Activated CD4-positive, alpha-beta T cell treated with anti-CD3 and anti-CD28 coated beads, Interleukin-10, Interleukin-2, amounts not matched to agents 100 ng/mL and 50 ng/mL, durations not matched to agents 16 hours and 8 hours (primary cell): Measurements from ENCODE around the gene SLC6A17.
A peak's percentile ranks its signal among the peaks of the same experiment; 100 is the strongest.

Experiments used
- DNase-seq: peaks from one replicate; pipeline ENCODE4 v3.0.0-alpha.2; 2020

The SLC6A17 gene

DNA sequence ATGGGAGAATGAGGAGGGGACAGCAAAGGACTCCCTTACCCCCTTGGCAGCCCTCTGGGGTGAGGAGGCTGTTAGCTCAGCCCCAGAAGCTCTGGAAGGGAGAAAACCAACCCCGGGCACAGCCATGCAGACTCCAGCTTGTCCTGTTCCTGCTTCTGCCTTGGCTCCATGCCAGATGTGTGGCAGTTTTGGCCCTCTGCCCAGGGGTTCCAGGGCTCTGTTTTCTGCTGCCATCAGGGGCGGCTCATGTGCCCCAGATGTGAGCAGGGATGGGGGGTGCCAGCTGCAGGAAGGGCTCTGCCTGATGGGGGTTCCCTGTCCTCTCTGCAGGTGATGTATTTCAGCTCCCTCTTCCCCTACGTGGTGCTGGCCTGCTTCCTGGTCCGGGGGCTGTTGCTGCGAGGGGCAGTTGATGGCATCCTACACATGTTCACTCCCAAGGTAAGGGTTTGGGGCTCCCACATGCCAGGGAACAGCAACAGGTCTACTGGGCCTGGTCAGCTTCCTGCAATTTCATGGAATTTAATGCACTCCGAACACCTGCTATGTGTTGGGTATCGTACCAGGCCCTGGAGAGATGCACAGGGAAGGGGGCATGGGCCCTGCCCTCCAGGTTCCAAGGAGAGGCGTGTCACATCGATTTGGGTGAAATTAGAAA, 26.1 kb downstream of the SLC6A17 start:
- no peak for DNase-seq

- no peak for DNase-seq
Measured at GRCh38 chr1:110177775-110178174, 27.5 kb downstream of the SLC6A17 start.

DNA sequence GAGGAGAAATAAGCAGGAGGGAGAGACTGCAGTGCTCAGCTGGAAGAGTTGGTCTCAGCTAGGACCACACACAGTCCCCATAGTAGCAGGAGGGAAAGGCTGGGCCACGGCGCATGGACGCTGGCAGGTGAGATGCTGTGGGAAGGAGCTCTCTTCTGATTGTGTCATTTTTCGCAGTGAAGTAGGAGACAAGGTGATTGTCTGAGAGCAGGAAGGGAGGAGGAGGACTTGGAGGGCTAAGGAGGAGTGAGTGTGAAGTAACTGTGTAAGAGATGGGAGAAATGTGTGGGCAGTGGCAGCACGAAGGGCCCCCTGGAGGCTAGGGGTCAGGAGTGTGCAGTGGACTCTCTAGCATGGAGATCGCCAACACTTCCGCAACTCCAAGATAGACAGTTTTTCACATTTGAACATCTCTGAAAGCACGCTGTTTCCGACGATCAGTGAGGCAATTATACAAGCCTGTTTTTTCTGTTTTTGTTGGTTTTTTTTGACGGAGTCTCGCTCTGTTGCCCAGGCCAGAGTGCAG, 33.4 kb downstream of the SLC6A17 start:
- no peak for DNase-seq

GRCh38 chr1:110184446-110184845, 34.2 kb downstream of the SLC6A17 start:
- DNase-seq, result no peak

DNA sequence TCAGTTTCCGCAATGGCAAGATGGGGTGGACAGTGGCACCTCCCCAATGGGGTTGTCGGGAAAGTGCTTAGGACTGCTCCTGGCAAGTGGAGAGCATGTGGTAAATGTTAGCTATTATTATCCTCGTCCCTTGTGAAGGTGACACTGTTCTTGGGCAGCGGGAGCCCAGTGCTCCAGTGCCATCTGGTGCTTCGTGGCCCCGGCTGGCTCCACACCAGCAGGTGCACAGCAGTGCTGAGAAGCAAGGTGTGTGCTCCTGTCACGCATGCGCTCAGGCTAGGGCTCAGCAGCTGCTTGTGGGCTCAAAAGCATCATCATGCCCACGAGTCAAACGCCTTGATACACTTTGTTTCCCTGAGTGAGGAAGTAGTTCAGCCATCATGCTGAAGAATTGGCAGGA, 34.9 kb downstream of the SLC6A17 start:
- DNase-seq, result no peak

GRCh38 chr1:110186558-110186957, 36.3 kb downstream of the SLC6A17 start:
- DNase-seq, result no peak

DNA sequence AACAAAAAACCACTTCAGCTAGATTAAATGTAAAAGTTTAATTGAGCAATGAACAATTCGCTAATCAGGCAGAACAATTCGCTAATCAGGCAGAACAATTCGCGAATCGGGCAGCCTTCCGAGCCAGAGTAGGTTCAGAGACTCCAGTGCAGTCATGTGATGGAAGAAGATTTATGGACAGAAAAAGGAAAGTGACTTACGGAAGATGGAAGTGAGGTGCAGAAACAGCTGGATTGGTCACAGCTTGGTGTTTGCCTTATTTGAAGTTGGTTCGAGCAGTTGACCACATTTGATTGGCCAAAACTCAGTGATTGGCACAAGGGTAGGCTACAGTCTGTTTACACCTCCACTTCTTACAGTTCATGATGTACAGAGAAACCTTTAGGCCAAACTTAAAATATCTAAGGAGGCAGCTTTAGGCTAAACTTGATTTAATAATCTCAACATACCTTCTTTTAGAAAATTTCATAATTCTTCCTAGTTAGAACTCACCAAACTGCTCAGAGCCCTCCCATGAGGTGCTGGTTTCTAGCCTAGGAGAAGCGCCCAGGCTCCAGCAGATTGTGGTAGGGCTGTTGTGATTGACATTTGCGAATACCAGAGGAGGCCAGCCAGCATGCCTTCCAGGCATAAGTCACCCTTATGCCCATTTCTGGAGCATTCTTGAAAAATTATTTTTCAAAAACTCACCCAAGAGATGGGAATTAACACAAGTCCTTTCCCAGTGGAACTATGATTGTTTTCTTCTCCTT, 37.0 kb downstream of the SLC6A17 start:
- no peak for DNase-seq

- DNase-seq, result no peak
Measured at GRCh38 chr1:110188035-110188618, 37.8 kb downstream of the SLC6A17 start.

- DNase-seq, result no peak
Measured at GRCh38 chr1:110189181-110189580, 38.9 kb downstream of the SLC6A17 start.

DNA sequence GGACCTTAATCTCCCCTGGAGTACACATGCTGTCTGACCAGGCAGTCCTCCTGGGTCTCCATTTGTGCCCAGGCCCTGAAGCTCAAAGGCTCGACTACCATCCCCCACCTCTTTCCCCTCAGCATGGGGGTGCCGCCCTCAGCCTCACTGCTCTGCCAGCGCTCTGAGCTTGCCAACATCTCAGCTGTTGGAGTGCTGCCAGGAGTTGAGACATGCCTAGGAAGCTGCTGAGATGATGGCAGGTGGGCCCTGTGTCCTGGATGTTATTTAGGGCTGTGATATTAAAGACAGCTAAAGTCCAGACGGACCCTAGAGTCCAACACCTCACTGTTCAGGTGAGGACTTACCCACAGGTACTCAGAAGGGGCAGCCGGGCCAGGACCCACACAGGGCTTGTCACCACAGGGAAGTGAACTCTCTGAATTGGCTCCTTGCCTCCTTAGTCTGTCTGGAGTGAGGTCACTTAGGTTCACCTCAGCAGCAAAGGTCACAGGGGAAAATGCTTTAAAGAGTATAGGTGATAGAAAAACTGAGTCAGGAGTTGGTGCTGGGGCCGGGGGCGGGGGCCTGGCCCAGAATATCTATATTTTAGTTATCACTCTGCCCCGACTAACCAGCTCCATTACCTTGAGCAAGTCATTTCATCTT, 40.1 kb downstream of the SLC6A17 start:
- DNase-seq, result no peak

GRCh38 chr1:110192541-110192940, 42.2 kb downstream of the SLC6A17 start:
- no peak for DNase-seq

DNA sequence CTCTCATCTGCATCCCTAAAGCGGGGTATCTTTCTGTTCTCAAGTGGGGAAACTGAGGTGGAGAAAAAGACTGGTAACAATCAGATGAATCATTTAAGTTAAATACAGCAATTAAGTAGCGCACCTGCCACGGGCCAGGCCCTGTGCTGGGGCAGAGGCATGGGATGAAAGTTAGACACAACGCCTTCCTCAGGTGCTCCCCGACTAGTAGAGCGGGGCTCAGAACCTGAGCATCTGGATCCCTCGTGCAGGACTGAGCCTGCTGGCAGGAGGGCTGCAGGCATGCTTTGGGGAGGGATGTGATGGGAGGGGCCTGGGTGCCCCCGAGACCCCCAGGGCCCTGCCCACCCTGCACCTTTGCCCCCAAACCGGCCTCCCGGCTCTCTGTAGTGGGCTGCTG, 44.9 kb downstream of the SLC6A17 start:
- no peak for DNase-seq

DNA sequence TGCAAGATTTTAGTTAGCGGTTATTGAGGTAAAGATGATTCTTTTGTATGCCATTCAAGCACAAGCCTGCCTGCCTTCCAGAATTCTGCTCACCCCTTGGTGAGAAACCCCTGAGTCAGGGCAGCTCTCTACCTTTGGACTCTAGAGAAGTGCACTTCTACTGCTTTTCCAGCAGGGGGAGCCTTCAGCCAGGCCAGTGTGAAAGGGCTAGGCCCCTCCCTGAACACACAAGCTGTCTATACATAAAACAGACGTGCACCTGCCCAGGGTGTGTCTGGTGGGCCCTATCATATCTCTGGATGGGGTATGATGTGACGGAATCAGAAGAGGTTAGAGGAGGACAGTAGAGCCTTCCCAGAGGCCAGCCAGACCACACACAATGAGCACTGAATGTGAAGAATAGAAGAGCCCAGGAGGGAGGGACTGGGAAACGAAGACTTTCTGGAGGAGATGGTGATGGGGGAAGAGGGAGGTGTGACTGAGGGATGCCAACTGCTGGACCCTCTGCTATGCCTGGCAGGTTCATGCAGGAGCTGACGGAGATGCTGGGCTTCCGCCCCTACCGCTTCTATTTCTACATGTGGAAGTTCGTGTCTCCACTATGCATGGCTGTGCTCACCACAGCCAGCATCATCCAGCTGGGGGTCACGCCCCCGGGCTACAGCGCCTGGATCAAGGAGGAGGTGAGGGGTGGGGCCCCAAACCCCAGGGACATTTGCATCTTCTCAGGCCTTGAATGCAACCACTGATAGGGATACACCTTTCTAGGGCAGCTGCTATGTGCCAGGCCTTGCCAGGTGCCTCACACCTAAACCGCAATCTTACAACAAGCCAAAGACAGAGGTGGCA, 46.8 kb downstream of the SLC6A17 start:
- DNase-seq, result peak; percentile 79

GRCh38 chr1:110197905-110198629, 47.8 kb downstream of the SLC6A17 start:
- no peak for DNase-seq

GRCh38 chr1:110198746-110199145, 48.5 kb downstream of the SLC6A17 start:
- no peak for DNase-seq

DNA sequence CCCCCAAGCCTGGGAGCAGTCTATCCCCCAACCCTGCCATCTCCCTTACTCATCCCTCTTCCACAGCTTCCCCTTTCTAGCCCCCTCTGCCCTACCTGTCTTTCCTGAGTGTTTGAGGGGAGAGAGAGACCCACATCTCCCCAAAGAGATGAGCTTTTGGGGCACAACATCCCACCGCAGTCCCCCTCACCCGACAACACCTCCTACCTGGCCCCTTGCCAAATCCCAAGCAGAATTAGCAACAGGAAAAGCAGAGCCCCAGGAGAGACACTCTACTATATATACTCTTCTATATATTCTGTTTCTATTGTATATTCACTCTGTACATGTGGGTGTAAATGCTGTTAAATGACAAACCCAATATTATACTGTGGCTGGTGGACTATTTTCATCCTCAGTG, 49.9 kb downstream of the SLC6A17 start:
- no peak for DNase-seq

- no peak for DNase-seq
Measured at GRCh38 chr1:110200666-110201065, 50.4 kb downstream of the SLC6A17 start.

- DNase-seq, result no peak
Measured at GRCh38 chr1:110201157-110201825, 51.0 kb downstream of the SLC6A17 start.

DNA sequence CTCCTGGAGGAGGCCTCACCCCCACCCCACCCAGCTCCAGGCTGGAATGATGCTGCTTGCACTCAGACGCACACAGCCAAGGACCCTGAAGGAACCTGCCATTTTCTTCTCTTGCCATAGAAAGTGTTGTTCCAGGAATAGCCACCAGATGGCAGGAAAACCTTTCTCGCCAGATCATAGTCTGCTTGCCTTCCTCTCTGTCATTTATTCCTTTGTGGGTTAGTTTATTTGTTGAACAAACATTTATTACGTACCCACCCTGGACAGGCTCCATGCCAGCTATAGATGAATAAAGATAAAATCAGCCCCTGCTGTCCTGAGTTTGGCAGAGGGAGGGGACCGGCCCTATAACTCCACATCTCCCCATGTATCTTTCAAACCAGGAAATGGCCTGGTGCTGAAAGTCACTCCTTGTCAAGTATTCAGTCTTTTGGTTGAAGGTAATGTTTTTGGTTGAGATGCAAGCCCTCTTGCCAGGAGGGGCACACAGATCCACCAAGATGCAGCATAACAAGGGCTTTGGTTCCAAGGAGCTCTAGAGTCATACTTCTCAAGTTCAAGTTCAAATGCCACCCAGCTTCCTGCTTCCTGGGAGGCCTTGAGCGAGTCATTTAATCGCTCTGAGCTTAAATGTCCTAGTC, 52.8 kb downstream of the SLC6A17 start:
- peak; percentile 82 for DNase-seq

- DNase-seq, result no peak
Measured at GRCh38 chr1:110205156-110205555, 54.9 kb downstream of the SLC6A17 start.
